HG02973 (cell line): ENCODE results near the gene OBSL1.

Experiments used
- ATAC-seq: cut with Tn5 transposase; IDR thresholded peaks from one replicate; pipeline ENCODE4 v1.9.1; 2021; ENCODE audit warnings: moderate library complexity; ENCODE audit not compliant: unreplicated experiment

The OBSL1 gene

GRCh38 chr2:219567791-219568361 lies 3.5 kb downstream of the OBSL1 start:
- ATAC-seq, result no peak

DNA sequence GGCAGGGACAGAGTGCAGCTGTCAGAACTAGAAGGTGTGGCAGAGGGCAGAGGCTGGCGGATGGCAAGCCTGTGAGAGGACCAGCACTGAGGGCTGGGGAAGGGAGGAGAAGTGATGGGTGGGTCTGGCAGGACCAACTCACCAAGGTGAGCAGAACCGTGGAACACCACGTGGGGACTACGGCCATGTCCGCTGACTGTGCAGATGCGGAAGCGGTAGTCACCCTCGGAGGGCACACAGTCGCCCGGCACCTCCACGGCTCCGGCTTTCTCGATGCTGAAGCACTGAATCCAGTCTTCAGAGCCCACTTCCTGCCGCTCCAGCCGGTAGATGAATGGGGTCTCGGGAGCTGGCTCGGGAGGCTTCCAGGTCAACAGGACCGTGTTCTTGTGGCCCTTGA lies 4.2 kb downstream of the OBSL1 start:
- ATAC-seq, result no peak

GRCh38 chr2:219566640-219567039 lies 4.7 kb downstream of the OBSL1 start:
- ATAC-seq, result no peak

- ATAC-seq, result no peak
Measured at GRCh38 chr2:219565130-219566080, 5.9 kb downstream of the OBSL1 start.

GRCh38 chr2:219563271-219563928 lies 7.9 kb downstream of the OBSL1 start:
- no peak for ATAC-seq

DNA sequence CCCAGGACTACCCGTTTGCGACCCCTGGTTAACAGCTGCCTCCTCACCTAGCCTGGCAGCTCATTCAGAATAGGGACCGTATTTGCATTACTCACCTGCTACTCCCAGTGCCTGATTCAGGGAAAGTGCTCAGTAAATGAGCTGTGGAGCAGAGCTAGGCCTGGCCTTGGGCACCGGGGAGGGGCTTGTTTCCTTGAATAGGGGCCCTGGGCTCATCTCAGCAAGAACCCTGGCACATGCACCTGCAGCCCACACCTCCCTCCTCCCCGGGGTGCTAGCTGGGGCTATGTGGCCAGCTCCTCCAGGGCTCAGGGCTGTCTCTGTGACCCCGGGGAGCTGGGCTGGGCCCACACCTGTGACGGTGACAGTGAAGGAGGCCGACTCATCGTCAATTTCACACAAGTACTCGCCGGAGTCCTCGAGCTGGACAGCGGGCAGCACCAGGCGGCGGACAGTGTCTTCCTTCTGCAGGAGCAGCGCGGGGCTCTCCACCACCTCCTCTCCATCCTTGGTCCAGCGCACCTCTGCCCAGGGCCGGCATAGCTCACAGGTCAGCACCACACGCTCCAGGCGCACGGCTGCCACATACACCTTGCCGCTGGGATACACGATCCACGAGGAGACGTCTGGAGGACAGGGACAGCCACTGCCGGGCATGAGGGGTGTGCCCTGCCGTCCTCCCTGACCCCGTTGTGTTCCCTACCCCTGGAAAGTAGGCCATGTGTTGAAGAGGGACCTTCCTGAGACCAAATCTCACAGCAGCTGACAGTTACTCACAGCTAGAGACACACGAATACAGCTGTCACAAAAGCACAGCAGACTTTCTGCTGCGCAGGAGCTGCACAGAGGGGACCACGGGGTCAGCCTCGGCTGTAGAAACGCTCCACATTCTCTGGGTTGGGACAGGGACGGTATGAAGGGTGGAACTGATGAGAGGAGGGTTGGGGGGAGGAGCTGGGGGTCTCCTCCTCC lies 9.0 kb downstream of the OBSL1 start:
- no peak for ATAC-seq

DNA sequence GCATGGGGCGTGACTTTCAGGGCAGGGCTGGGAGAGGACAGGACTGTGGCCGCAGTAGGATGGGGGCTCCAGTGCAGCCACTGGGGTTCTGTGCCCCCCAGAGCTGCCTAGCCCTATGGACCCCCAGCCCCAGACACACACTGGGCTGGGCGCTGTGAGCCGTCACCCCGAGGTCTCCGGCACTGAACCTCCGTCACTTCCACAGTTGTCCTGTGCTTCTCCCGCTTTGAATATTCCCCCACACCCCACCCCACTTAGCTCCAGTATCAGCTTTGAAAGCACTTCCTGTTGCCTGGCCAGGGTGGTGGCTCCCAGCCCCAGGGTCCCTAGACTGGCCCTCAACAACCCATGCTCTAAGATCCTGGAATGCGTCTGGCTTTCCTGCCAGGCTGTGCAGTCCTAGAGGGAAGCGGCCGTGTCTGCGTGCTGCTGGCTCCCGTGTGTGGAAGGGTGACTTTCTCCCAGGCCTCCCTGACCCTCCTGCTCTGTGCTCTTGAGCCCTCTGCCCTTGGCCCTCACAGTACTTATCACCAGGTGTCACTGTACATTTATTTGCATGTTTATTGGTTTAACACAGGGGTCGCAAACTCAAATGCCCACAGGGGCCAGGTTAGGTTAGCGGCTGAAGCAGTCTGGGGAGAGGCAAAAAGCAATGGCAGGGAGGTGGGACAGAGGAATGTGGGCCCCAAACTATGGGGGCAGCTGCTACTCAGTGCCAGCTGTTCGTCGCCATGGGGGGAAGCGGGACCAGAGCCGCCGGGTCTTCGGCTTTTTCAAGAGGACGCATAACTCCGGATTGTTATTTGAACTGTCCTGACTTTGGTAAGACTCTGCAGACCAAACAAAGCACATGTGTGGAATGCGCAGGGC lies 9.9 kb downstream of the OBSL1 start:
- no peak for ATAC-seq

DNA sequence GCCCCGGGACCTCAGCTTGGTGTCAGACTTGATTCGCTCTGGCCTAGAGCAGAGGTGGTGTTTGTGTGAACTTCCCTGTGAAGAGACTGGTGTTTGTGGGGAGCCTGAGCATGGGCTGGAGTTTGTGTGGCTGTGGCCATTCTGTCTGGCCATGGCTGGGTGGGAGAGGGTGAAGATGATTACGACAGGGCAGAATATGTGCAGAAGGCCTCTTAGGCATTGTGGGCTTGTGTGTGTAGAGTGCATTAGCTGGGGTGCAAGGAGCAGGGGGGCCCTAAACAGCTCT lies 10.5 kb downstream of the OBSL1 start:
- ATAC-seq, result no peak

GRCh38 chr2:219560037-219560892 lies 11.1 kb downstream of the OBSL1 start:
- no peak for ATAC-seq

GRCh38 chr2:219559156-219559915 lies 12.0 kb downstream of the OBSL1 start:
- no peak for ATAC-seq

DNA sequence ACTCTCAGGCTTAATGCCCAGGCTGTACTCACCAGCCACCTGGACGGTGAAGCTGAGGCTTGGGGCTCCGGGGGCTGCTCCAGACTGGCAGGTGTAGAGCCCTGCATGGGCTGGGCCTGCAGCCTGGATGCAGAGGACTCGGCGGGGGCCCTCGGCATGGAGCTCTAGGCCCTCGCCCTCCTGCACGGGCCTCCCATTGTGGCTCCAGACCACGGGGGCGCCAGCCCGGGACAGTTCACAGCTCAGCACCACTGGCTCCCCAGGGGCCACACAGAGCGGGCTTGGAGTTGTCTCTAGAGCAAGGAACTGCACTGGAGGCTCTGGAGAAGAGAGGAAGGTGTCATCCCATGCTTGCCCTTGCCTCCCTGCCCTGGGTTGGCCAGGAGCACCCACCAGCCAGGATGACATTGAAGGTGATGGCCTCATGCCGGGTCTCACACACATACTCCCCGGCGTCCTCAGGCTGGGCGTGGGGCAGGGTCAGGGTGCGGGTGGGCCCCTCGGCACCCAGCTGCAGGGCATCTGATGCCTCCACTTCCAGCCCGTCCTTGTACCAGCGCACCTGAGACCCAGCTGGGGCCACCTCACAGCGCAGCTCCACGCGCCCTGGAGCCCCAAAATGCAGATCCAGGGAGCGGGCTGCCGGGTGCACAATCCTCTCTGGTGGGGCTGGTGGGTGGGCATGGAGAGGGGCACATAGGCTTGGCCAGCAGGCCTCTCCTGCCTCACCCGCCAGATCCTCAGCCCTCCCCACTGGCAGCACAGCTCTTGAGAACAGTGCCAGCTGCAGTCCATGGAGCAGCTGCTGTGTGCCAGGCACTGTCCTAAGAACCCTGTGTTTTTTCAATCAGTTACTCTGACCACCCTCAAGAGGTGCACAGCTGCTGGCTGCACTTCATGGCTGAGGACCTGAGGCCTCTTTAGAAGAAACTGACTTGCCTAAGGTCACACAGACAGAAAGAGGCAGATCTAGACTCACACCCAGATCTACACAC lies 13.3 kb downstream of the OBSL1 start:
- no peak for ATAC-seq

DNA sequence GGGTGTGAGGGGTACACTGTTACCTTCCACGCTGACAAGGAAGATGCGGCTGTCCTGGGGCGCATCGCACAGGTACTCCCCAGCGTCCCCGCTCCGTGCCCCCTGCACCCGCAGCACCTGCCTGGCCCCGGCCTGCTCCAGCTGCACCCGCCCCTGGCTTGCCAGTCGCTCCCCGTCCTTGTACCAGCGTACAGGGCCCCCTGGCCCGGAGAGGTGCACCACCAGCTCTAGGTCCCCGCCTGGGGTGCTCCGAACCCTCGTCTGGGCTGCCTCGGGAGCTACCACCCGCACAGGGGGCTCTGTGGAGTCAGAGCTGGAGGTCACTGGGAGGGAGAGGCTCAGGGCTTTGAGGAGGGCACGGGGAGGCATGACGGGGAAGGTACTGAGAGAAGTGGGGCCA lies 14.0 kb downstream of the OBSL1 start:
- ATAC-seq, result no peak

DNA sequence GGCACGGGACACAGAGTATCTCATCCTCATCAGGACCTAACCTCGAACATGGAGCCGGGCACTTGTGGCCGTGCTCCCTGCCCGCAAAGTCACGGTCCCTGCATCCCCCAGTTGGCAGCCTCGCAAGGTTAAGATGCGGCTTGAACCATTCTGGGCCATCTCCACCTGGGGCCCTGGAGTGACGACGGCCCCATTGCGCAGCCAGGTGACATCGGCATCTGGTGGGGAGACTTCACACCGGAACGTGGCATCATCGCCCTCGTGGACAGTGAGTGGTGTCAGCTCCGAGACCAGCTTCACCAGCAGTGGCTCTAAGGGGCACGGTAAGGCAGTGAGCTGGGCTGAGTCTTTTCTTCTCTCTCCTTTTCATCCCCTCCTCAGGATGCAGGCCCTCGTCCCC lies 14.9 kb downstream of the OBSL1 start:
- no peak for ATAC-seq

- no peak for ATAC-seq
Measured at GRCh38 chr2:219555956-219556355, 15.4 kb downstream of the OBSL1 start.

DNA sequence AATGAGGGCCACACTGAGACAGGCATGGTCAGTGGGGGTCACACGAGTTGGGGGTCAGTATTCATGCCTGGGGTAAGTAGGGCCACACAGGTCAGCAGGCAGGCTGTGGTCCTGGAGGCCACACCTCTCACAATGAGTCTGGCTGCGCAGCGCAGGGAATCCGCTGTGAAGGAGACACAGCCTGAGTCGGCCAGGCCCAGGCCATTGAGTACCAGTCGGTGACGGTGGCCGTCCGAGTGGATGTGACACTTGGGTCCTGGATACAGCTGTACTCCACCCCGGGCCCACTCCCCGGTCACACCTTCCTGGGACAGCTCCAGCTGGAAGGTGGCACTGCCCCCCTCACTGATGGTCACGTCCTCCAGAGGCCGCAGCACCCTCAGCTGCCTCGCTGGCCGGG lies 17.0 kb downstream of the OBSL1 start:
- no peak for ATAC-seq

DNA sequence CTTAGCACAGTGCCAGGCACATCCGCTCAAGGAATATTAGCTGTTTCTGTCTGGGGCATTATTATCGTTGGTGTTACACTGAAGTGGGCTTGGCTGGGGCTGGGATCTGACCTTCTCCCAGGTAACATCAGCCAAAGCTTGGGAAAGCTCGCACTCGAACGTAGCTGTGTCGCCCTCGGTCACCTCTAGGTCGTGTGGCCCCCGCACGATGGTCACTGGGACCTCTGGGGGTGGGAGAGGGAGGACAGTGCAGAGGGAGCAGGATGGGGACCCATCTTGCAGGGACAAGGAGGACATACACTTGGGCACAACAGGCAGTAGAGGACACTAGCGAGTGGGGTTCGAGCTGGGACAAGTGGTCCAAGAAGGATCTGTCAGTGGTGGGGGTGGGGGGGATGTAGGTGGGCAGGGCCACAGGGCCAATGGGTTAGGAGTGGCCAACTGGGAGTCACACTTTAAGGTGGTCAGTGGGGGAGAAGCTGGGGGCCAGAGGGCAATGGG lies 17.8 kb downstream of the OBSL1 start:
- ATAC-seq, result no peak

- ATAC-seq, result no peak
Measured at GRCh38 chr2:219553168-219553417, 18.2 kb downstream of the OBSL1 start.
